ENCODE data around the gene TRMT61A. TPM values are rescaled to one million over a fixed set of nuclear protein-coding genes. Genes with fewer than 3 reads are reported as not detected.

The TRMT61A gene
- total and polyA plus RNA-seq, 2 of the 13 experiments (the other 11 are each of a cell fraction or from before 2014, with no cell fraction given) = 6.5 to 13.6 TPM

DNA sequence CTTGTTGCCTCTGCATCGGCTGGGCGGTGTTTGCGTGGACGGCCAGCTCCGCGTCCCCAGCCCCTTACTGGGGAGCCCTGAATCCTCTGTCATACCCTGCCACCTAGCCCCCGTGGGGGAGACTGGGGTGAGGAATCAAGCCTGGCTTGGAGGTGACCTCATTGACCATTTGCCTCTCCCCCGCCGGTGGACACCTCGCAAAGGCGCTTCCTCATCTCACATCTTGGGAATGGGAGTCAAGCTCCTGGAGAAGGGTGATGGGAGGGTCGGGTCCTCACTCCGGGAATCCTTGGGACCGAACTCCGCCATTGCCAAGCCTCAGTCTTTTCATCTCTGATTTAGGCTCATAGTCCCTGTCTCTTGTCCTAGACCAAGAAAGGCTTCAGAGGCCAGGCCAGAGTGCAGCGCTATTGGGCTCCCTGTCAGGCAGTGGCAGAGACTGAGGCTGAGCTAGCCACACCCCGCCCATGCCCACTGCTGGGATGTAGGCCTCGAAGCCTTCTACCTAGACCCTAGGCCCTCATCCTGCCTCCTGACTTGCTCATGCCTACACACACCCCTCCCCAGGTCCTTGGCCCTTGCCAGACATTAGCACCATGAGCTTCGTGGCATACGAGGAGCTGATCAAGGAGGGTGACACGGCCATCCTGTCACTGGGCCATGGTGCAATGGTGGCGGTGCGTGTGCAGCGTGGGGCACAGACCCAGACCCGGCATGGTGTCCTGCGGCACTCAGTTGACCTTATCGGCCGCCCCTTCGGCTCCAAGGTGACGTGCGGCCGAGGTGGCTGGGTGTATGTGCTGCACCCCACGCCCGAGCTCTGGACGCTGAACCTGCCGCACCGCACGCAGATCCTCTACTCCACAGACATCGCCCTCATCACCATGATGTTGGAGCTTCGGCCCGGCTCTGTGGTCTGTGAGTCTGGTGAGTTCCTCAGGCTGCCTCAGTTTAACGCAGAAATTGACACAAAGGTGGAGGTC lies 678 bp downstream of the TRMT61A start (continued):
- TF ChIP-seq USF2 (IDR thresholded peaks at IDR 0.05; ENCODE audit: low read depth, low read length) (no peak), USF2 (CRISPR knock-in tag; IDR thresholded peaks at IDR 0.05; ENCODE audit: borderline replicate concordance) (no peak), HOXA5 (CRISPR knock-in tag; IDR thresholded peaks at IDR 0.05) (no peak), PAX8 (CRISPR knock-in tag; IDR thresholded peaks at IDR 0.05; ENCODE audit: borderline replicate concordance) (no peak), ZNF703 (CRISPR knock-in tag; IDR thresholded peaks at IDR 0.05; ENCODE audit: borderline replicate concordance) (no peak), FOXK2 (IDR thresholded peaks at IDR 0.05) (no peak), ZNF616 (CRISPR knock-in tag; IDR thresholded peaks at IDR 0.05; ENCODE audit: low read depth) (no peak), SSRP1 (CRISPR knock-in tag; IDR thresholded peaks at IDR 0.05) (no peak)

GRCh38 chr14:103530390-103530789 lies 1.4 kb downstream of the TRMT61A start:
- Histone ChIP-seq H3K9ac (ENCODE audit: insufficient read depth, low read depth, low read length) (peak overlapping the region; percentile 85), H3K4me1 (ENCODE audit: insufficient read depth, low read length) (peaks cover 49% of the 10 kb centered on the region), H3K27me3 (ENCODE audit: control insufficient read depth in 1 of 2, insufficient read depth in 2 of 2, low read length in 2 of 2) (no peaks in the 10 kb centered on the region; a peak in 1 of 5 replicates), H3K79me2 (ENCODE audit: insufficient read depth, low read length) (peaks cover 30% of the 10 kb centered on the region), H3K27ac (ENCODE audit: extremely low read length, insufficient read depth, low read length) (no peak overlapping the region), H3K4me2 (ENCODE audit: low read depth, low read length) (peak overlapping the region; percentile 98), H3K4me3 (replicated peaks in 1 of 3; ENCODE audit: insufficient read depth in 1 of 3, low read depth in 2 of 3, low read length in 3 of 3) (peak overlapping the region; percentile 87 to 98 (median 95); a peak in 5 of 6 replicates), H2AFZ (ENCODE audit: low read length) (no peak overlapping the region), H3K9me3 (ENCODE audit: low read length) (no peaks in the 10 kb centered on the region), H3K36me3 (replicated peaks in 1 of 2; ENCODE audit: control insufficient read depth in 1 of 2, insufficient read depth in 2 of 2, low read length in 2 of 2) (peaks cover 3 to 4% of the 10 kb centered on the region in 2 experiments; a peak in 3 of 5 replicates), H4K20me1 (ENCODE audit: insufficient read depth, low read length) (no peaks in the 10 kb centered on the region)
- intact Hi-C loops (cut with micrococcal nuclease; ENCODE audit: unreplicated experiment) (no loop called here), in situ Hi-C loops (cut with HindIII; ENCODE audit: extremely low pct_ligation_motif_present, low pct_unique_long_range_greater_than_20kb) (no loop called here)
- FAIRE-seq (no peak), DNase-seq (ENCODE audit: low spot score) (no peak), ATAC-seq (no peak)
- 90% methylated on average over 6 of the region's 7 CpGs for WGBS (ENCODE audit: low lambda C conversion rate)
- ChIA-PET POLR2A (interaction anchor here (3.2 kb wide), 1 partner anchor 9 kb away, joined by 37 read pairs; no protein-coding TSS in a partner anchor), CTCF (ENCODE audit: low intra/inter-chr PET ratio, low total read pairs) (no interaction called here)
- no TSS peak for BruUV-seq (replicated peaks)
- TF ChIP-seq RARA (CRISPR knock-in tag; IDR thresholded peaks at IDR 0.05) (peak; percentile 16; the same call in 1 of the 2 replicates), SIN3A (IDR thresholded peaks at IDR 0.05; ENCODE audit: borderline replicate concordance, low read depth, low read length) (peak; percentile 85; the same call in 1 of the 2 replicates), MIER2 (CRISPR knock-in tag; IDR thresholded peaks at IDR 0.05) (peak; percentile 93), TSC22D2 (CRISPR knock-in tag; IDR thresholded peaks at IDR 0.05; ENCODE audit: borderline replicate concordance) (no peak), SALL1 (CRISPR knock-in tag; IDR thresholded peaks at IDR 0.05) (peak; percentile 35; the same call in 1 of the 2 replicates), HNRNPUL1 (IDR thresholded peaks at IDR 0.05; ENCODE audit: low read depth, low read length) (no peak), SAP130 (CRISPR knock-in tag; IDR thresholded peaks at IDR 0.05; ENCODE audit: low read depth) (peak; percentile 66), HDAC6 (IDR thresholded peaks at IDR 0.05; ENCODE audit: low read depth, low read length) (no peak)
- TF ChIP-seq, protein P1, sequence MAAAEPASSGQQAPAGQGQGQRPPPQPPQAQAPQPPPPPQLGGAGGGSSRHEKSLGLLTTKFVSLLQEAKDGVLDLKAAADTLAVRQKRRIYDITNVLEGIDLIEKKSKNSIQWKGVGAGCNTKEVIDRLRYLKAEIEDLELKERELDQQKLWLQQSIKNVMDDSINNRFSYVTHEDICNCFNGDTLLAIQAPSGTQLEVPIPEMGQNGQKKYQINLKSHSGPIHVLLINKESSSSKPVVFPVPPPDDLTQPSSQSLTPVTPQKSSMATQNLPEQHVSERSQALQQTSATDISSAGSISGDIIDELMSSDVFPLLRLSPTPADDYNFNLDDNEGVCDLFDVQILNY (CRISPR knock-in tag; conservative IDR thresholded peaks at IDR 0.05) = 0 out of 2 replicates have a peak, but pooled peaks have one; percentile 25
